ENCODE results near the gene UROC1. TPM values are rescaled to one million over a fixed set of nuclear protein-coding genes. Genes with fewer than 3 reads are reported as not detected.
A peak's percentile ranks its signal among the peaks of the same experiment; 100 is the strongest.
"Not testable (repeated sequence)": the region's sequence is repeated elsewhere in the genome, so short reads cannot be mapped to it uniquely, and the experiment has no call there.

Gene UROC1
- total and polyA plus RNA-seq, 8 donors = not detected

DNA sequence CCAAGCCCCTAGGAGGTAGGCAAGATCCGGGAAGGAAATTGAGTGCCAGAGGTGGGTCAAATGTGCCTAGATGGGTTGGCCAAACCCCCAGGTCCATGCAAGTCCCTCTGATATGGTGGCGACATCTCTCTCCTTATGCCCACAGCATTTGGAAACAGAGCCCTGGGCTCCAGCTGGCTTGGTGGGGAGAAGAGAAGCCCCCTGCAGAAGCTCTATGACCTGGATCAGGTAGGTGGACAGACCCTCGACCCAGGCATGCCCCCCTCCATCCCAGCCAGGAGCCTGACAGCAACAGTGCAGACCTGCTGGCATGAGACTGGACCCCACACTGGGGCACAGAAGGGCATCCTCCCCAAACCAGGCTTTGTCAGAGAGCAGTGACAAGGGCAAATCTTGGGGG is 18.6 kb upstream of the UROC1 start:
- no peaks in the 10 kb centered on the region for H3K36me3 ChIP-seq
- 63 to 82% (median 76%) methylated on average over 2 to 3 of the region's 3 CpGs for WGBS, 5 donors
- no peak for DNase-seq

DNA sequence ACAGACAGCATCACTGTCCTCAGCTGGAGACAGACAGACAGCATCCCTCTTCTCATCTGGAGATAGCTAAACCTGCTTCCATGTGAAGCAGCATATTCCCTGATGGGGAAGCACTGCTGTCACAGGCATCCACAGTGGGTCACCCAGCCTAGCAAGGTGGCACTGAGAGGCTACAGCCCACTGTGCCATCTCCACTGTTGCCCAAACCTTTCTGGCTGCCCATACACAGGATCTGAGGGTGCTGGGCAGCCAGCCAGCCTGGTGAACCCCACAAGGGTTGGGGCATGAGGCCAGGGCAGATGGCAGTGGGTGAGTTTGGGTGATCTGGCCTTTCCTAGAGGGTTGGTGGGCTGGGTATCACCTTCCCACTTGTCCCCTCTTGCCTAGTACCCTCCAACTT is 18.1 kb upstream of the UROC1 start:
- Histone ChIP-seq H3K9me3 (no peaks in the 10 kb centered on the region), H3K27me3 (peaks cover 0 to 45% (median 0%) of the 10 kb centered on the region in 3 donors), H3K4me1 (peaks cover 0 to 6% (median 0%) of the 10 kb centered on the region in 4 donors), H3K36me3 (no peaks in the 10 kb centered on the region), H3K4me3 (no peak overlapping the region), H3K27ac (no peak overlapping the region)
- TF ChIP-seq EP300 (IDR thresholded peaks at IDR 0.05) = no peak
- TF ChIP-seq POLR2A (IDR thresholded peaks at IDR 0.05) = no peak
- TF ChIP-seq POLR2AphosphoS5 (IDR thresholded peaks at IDR 0.05) = no peak
- TF ChIP-seq, protein P1, sequence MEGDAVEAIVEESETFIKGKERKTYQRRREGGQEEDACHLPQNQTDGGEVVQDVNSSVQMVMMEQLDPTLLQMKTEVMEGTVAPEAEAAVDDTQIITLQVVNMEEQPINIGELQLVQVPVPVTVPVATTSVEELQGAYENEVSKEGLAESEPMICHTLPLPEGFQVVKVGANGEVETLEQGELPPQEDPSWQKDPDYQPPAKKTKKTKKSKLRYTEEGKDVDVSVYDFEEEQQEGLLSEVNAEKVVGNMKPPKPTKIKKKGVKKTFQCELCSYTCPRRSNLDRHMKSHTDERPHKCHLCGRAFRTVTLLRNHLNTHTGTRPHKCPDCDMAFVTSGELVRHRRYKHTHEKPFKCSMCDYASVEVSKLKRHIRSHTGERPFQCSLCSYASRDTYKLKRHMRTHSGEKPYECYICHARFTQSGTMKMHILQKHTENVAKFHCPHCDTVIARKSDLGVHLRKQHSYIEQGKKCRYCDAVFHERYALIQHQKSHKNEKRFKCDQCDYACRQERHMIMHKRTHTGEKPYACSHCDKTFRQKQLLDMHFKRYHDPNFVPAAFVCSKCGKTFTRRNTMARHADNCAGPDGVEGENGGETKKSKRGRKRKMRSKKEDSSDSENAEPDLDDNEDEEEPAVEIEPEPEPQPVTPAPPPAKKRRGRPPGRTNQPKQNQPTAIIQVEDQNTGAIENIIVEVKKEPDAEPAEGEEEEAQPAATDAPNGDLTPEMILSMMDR (IDR thresholded peaks at IDR 0.05) = no peak
- no peak for DNase-seq
- intact Hi-C loops (cut with DNase I; ENCODE audit: low total_unique reads) = no loop called here

More for the DNA sequence above, 18.6 kb upstream of the UROC1 start:
- Histone ChIP-seq H3K27ac (no peak overlapping the region), H3K4me3 (no peak overlapping the region), H3K27me3 (peaks cover 0 to 50% (median 0%) of the 10 kb centered on the region in 3 donors), H3K9me3 (no peaks in the 10 kb centered on the region), H3K4me1 (peaks cover 0 to 11% (median under 1%) of the 10 kb centered on the region in 4 donors)
- intact Hi-C loops (cut with DNase I; ENCODE audit: low total_unique reads) = no loop called here
- TF ChIP-seq POLR2AphosphoS5 (IDR thresholded peaks at IDR 0.05) (no peak), EP300 (IDR thresholded peaks at IDR 0.05) (no peak), POLR2A (IDR thresholded peaks at IDR 0.05) (no peak)
- TF ChIP-seq, protein P1 (IDR thresholded peaks at IDR 0.05) = no peak

DNA sequence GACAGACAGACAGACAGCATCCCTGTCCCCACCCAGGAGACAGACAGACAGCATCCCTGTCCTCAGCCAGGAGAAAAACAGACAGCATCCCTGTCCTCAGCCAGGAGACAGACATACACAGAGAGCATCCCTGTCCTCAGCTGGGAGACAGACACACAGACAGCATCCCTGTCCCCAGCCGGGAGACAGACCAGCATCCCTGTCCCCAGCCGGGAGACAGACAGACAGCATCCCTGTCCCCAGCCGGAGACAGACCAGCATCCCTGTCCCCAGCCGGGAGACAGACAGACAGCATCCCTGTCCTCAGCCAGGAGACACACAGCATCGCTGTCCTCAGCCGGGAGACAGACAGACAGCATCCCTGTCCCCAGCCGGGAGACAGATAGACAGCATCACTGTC is 17.1 kb upstream of the UROC1 start:
- intact Hi-C loops (cut with DNase I; ENCODE audit: low total_unique reads); H3K4me1 ChIP-seq; H3K27ac ChIP-seq; H3K4me3 ChIP-seq; DNase-seq; H3K36me3 ChIP-seq; H3K9me3 ChIP-seq: not testable (repeated sequence)
- H3K27me3 ChIP-seq = peaks cover 0 to 41% (median 0%) of the 10 kb centered on the region in 3 donors
- 88 to 91% (median 90%) methylated on average over 6 to 7 of the region's 7 CpGs for WGBS, 5 donors

DNA sequence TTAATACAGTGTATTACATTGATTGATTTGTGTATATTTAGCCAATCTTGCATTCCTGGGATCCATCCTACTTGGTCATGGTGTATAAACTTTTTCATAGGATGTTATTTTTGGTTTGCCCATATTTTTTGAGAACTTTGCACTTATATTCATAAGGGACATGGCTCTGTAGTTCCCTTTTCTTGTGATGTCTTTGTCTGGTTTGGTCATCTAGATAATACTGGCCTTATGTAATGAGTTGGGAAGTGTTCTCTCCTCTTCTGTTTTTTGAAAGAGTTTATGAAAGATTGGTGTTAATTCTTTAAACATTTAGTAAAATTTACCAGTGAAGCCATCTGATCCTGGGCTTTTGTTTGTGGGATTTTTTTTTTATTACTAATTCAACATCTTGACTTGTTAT is 15.9 kb upstream of the UROC1 start:
- H3K27ac ChIP-seq = no peak overlapping the region
- TF ChIP-seq POLR2A (IDR thresholded peaks at IDR 0.05) (no peak), EP300 (IDR thresholded peaks at IDR 0.05) (no peak), POLR2AphosphoS5 (IDR thresholded peaks at IDR 0.05) (no peak)
- TF ChIP-seq, protein P1 (IDR thresholded peaks at IDR 0.05) = no peak
- H3K9me3 ChIP-seq = no peaks in the 10 kb centered on the region
- H3K36me3 ChIP-seq = no peaks in the 10 kb centered on the region
- H3K4me1 ChIP-seq = peaks cover 0 to 4% (median 0%) of the 10 kb centered on the region in 4 donors
- H3K4me3 ChIP-seq = no peak overlapping the region
- peaks cover 0 to 41% (median 0%) of the 10 kb centered on the region in 3 donors for H3K27me3 ChIP-seq
- no peak for DNase-seq
- intact Hi-C loops (cut with DNase I; ENCODE audit: low total_unique reads) = no loop called here

DNA sequence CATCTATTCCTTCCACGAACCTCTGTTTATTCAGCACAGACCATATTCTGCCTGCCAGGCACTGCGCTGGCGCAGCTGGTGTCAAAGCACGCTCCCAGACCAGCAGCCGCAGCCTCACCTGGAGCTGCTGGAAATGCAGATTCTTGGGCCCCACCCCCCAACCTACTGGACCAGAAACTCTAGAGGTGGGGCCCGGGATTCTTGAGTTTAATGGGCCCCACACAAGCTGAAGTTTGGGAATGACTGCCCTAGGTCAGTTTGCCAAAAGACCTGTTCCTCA is 13.4 kb upstream of the UROC1 start:
- no peak overlapping the region for H3K4me3 ChIP-seq
- TF ChIP-seq POLR2A (IDR thresholded peaks at IDR 0.05) (no peak), EP300 (IDR thresholded peaks at IDR 0.05) (no peak), POLR2AphosphoS5 (IDR thresholded peaks at IDR 0.05) (no peak)
- TF ChIP-seq, protein P1 (IDR thresholded peaks at IDR 0.05) = no peak
- H3K27ac ChIP-seq = peak overlapping the region in 2 of 5 donors; percentile 62 to 70
- H3K27me3 ChIP-seq = peaks cover 0 to 25% (median 0%) of the 10 kb centered on the region in 3 donors
- H3K4me1 ChIP-seq = peaks cover 0 to 12% (median 0%) of the 10 kb centered on the region in 4 donors
- intact Hi-C loops (cut with DNase I; ENCODE audit: low total_unique reads) = no loop called here
- no peaks in the 10 kb centered on the region for H3K9me3 ChIP-seq
- DNase-seq = no peak
- 84 to 90% (median 85%) methylated on average over 5 to 6 of the region's 6 CpGs for WGBS, 5 donors
- H3K36me3 ChIP-seq = no peaks in the 10 kb centered on the region

All from stomach (tissue), 9 donors.